Caco-2 (cell line): ENCODE data around the gene ARAP1. TPM values are rescaled to one million over a fixed set of nuclear protein-coding genes. Genes with fewer than 3 reads are reported as not detected.

Experiments
- Bru-seq: library from RNA; stranded (reverse); fragments of 400-500 nt; gene quantifications from one replicate; lab custom pipeline; 2021; lab: Mats Ljungman, UMichigan
- BruChase-seq, 2 experiments: library from RNA; stranded (reverse); fragments of 400-500 nt; gene quantifications; one replicate each; lab custom pipeline; 2021; lab: Mats Ljungman, UMichigan
- BruUV-seq: library from RNA; stranded (reverse); fragments of 400-500 nt; replicated peaks from 2 replicates; lab custom pipeline; 2021; lab: Mats Ljungman, UMichigan
- CTCF ChIA-PET: fragments of 300-600 bp; sonication (Branson Sonifier 250); formaldehyde crosslinking; loops from one replicate; lab custom pipeline; 2022; ENCODE audit warnings: antibody characterized with exemption; lab: Charles Lee
- POLR2A ChIA-PET: fragments of 300-600 bp; sonication (Branson Sonifier 250); formaldehyde crosslinking; loops from one replicate; lab custom pipeline; 2022; ENCODE audit warnings: antibody characterized with exemption; lab: Charles Lee
- DNase-seq, 2 experiments: peaks; one replicate each; pipeline versions ENCODE4 v3.0.0 to v3.0.0-alpha.2; 2020 to 2022
- H3K27me3 ChIP-seq: replicated peaks from 2 replicates; pipeline ENCODE4 v1.6.0; 2011; ENCODE audit warnings: low read length; ENCODE audit not compliant: control insufficient read depth, insufficient read depth
- H3K36me3 ChIP-seq: 2 replicates; pipeline ENCODE4 v1.5.1; 2011; ENCODE audit warnings: low read length; ENCODE audit not compliant: control insufficient read depth, insufficient read depth
- H3K4me1 ChIP-seq: fragments of 250-450 bp; sonication (Bioruptor Pico); 2 replicates; pipeline ENCODE4 v1.5.1; 2020; ENCODE audit warnings: mild to moderate bottlenecking
- H3K4me3 ChIP-seq: 2 replicates; pipeline ENCODE4 v1.5.1; 2011; ENCODE audit warnings: low read depth, mild to moderate bottlenecking, control low read depth, low read length
- H3K9me3 ChIP-seq: fragments of 250-450 bp; sonication (Bioruptor Pico); 2 replicates; pipeline ENCODE4 v1.5.1; 2020; ENCODE audit warnings: mild to moderate bottlenecking, moderate library complexity
- H3K27ac Mint-ChIP-seq: one replicate; pipeline ENCODE4 v1.8.0; 2022; ENCODE audit warnings: mixed read lengths; ENCODE audit not compliant: unreplicated experiment
- H3K27me3 Mint-ChIP-seq: one replicate; pipeline ENCODE4 v1.8.0; 2022; ENCODE audit warnings: mixed read lengths; ENCODE audit not compliant: insufficient read depth, unreplicated experiment
- H3K36me3 Mint-ChIP-seq: one replicate; pipeline ENCODE4 v1.8.0; 2022; ENCODE audit warnings: mild to moderate bottlenecking, mixed read lengths; ENCODE audit not compliant: insufficient read depth, unreplicated experiment
- H3K4me1 Mint-ChIP-seq: one replicate; pipeline ENCODE4 v1.8.0; 2022; ENCODE audit warnings: low read depth, mixed read lengths; ENCODE audit not compliant: unreplicated experiment
- H3K4me3 Mint-ChIP-seq: one replicate; pipeline ENCODE4 v1.8.0; 2022; ENCODE audit warnings: mild to moderate bottlenecking, moderate library complexity, mixed read lengths; ENCODE audit not compliant: unreplicated experiment
- H3K9me3 Mint-ChIP-seq: one replicate; pipeline ENCODE4 v1.8.0; 2022; ENCODE audit warnings: mixed read lengths; ENCODE audit not compliant: unreplicated experiment
- CTCF ChIP-seq, 2 experiments: fragments of 200-600 bp in 1 of 2; IDR thresholded peaks; 1 replicate in 1 of 2; 2 replicates in 1 of 2; pipeline versions ENCODE4 v1.5.1 to v1.8.0; 2011 to 2022; ENCODE audit warnings: antibody characterized with exemption in 1 of 2, control low read depth in 1 of 2, inconsistent platforms in 1 of 2, low read depth in 1 of 2, low read length in 1 of 2, mild to moderate bottlenecking in 1 of 2, moderate library complexity in 1 of 2; ENCODE audit not compliant: insufficient read depth in 1 of 2, severe bottlenecking in 1 of 2, unreplicated experiment in 1 of 2
- intact Hi-C: fragments of 100-400 bp; cut with micrococcal nuclease; formaldehyde crosslinking; loops from one replicate; pipeline ENCODE4 v1.10.0; 2022; ENCODE audit not compliant: unreplicated experiment
- long read RNA-seq: library from polyadenylated mRNA; stranded (forward); transcript quantifications from one replicate; pipeline ENCODE4 v2.0.0, GENCODE V29; 2022
- total RNA-seq: library from RNA; stranded (reverse); gene quantifications from 2 replicates; pipeline ENCODE4 v1.2.3, GENCODE V29; 2022

The ARAP1 gene
- total RNA-seq = 87.1 and 102 TPM in 2 replicates
- Bru-seq, nascent RNA = percentile 70 among the genes with signal in this experiment
- BruChase-seq, experiment 1, labeled RNA remaining after a 2-hour chase = percentile 70 among the genes with signal in this experiment
- BruChase-seq, experiment 2, labeled RNA remaining after a 6-hour chase = percentile 75 among the genes with signal in this experiment
- long read RNA-seq, full-length matches to known transcripts = 5 of 113 reads
- long read RNA-seq, partial matches to known transcripts = 53 of 113 reads
- long read RNA-seq, other reads (novel, unspliced or antisense) = 55 of 113 reads

- Histone ChIP-seq H3K36me3 (peaks cover 14% of the 10 kb centered on the region), H3K4me1 (peaks cover 30% of the 10 kb centered on the region), H3K9me3 (no peaks in the 10 kb centered on the region), H3K27me3 (no peaks in the 10 kb centered on the region), H3K4me3 (peak within 1 kb of the TSS; percentile 75)
- peak in 1 of 2 experiments; percentile 28 for TF ChIP-seq CTCF (IDR thresholded peaks at IDR 0.05; ENCODE audit: insufficient read depth in 1 of 2, low read depth in 1 of 2, low read length in 1 of 2, severe bottlenecking in 1 of 2, unreplicated experiment in 1 of 2)
- Mint-ChIP-seq H3K9me3 (no peaks in the 10 kb centered on the region), H3K4me1 (peaks cover 53% of the 10 kb centered on the region), H3K27me3 (no peaks in the 10 kb centered on the region), H3K36me3 (peaks cover 77% of the 10 kb centered on the region), H3K4me3 (peak within 1 kb of the TSS; percentile 89), H3K27ac (peak within 1 kb of the TSS; percentile 94)
- intact Hi-C loops = loop anchor here (1.0 to 2.0 kb wide), 4 partner anchors 27 to 70 kb away; no protein-coding TSS in a partner anchor
- BruUV-seq = no TSS peak
- ChIA-PET CTCF (interaction anchor here (0.5 to 1.9 kb wide), 7 partner anchors 18 to 157 kb away, joined by 3 to 8 read pairs (median 4); partner anchors contain the start of gene STARD10), POLR2A (interaction anchor here (0.6 to 1.4 kb wide), 5 partner anchors 16 to 77 kb away, joined by 3 to 10 read pairs (median 7); partner anchors contain the start of gene STARD10)
- peak; percentile 89 to 90 for DNase-seq
These were observed at the start of gene ARAP1 for GRCh38 chr11:72752088-72752914. ARAP1 (minus strand) TSS chr11:72752408; CDS start chr11:72727128, 25,280 bp downstream.

DNA sequence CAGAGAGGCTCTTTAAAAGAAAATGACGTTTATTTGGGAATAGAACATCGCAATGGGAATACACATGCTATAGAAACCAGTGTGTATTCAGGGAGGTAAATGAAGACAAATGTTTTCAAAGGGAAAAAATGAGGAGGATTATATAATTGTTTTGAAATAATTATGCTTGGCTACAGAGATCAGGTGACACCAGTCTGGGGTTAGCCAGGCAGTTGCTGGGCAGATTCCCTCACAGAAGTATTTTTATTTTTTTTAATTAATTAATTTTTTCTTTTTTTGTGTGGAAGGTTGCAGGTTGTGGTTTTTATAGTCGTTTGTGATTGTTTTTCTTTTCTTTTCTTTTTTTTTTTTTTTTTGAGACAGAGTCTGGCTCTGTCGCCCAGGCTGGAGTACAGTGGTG lies 47.2 kb upstream of the ARAP1 start:
- CTCF ChIA-PET = no interaction called here
- Histone ChIP-seq H3K36me3 (no peaks in the 10 kb centered on the region), H3K27me3 (no peaks in the 10 kb centered on the region), H3K4me3 (no peak overlapping the region), H3K4me1 (peaks cover 7% of the 10 kb centered on the region), H3K9me3 (no peaks in the 10 kb centered on the region)
- Mint-ChIP-seq H3K27ac (no peak overlapping the region), H3K4me3 (no peak overlapping the region), H3K27me3 (no peaks in the 10 kb centered on the region), H3K4me1 (peaks cover 6% of the 10 kb centered on the region), H3K9me3 (no peaks in the 10 kb centered on the region), H3K36me3 (no peaks in the 10 kb centered on the region)
- no TSS peak for BruUV-seq
- POLR2A ChIA-PET = no interaction called here
- no peak for DNase-seq
- intact Hi-C loops = no loop called here
- no peak for TF ChIP-seq CTCF (IDR thresholded peaks at IDR 0.05; ENCODE audit: insufficient read depth in 1 of 2, low read depth in 1 of 2, low read length in 1 of 2, severe bottlenecking in 1 of 2, unreplicated experiment in 1 of 2)

- no peaks in the 10 kb centered on the region for H3K27me3 Mint-ChIP-seq
- no peak overlapping the region for H3K27ac Mint-ChIP-seq
- no peak for TF ChIP-seq CTCF (IDR thresholded peaks at IDR 0.05; ENCODE audit: insufficient read depth in 1 of 2, low read depth in 1 of 2, low read length in 1 of 2, severe bottlenecking in 1 of 2, unreplicated experiment in 1 of 2)
- peaks cover 6% of the 10 kb centered on the region for H3K4me1 Mint-ChIP-seq
- H3K36me3 Mint-ChIP-seq = peaks cover 4% of the 10 kb centered on the region
- BruUV-seq = no TSS peak
- H3K9me3 Mint-ChIP-seq = no peaks in the 10 kb centered on the region
- ChIA-PET CTCF (interaction anchor here (1.4 kb wide), 1 partner anchor 15 kb away, joined by 4 read pairs; no protein-coding TSS in a partner anchor), POLR2A (no interaction called here)
- H3K4me3 ChIP-seq = no peak overlapping the region
- peaks cover 11% of the 10 kb centered on the region for H3K4me1 ChIP-seq
- no peak for DNase-seq
- no peaks in the 10 kb centered on the region for H3K9me3 ChIP-seq
- no peaks in the 10 kb centered on the region for H3K36me3 ChIP-seq
- intact Hi-C loops = no loop called here
- no peak overlapping the region for H3K4me3 Mint-ChIP-seq
- no peaks in the 10 kb centered on the region for H3K27me3 ChIP-seq
These were observed 46.2 kb upstream of the ARAP1 start for GRCh38 chr11:72798361-72798760.
